HepG2 (cell line): ENCODE results near the gene AS3MT. TPM values are rescaled to one million over a fixed set of nuclear protein-coding genes. Genes with fewer than 3 reads are reported as not detected.

ENCODE experiments used
- HHEX ChIP-seq: IDR thresholded peaks from 2 replicates; pipeline ENCODE4 v1.6.1; 2016; ENCODE audit warnings: control low read depth
- KDM6A ChIP-seq: IDR thresholded peaks from 2 replicates; pipeline ENCODE4 v1.6.1; 2016; ENCODE audit warnings: low read depth
- LCORL ChIP-seq, 2 experiments: fragments of 450-650 bp in 1 of 2; sonication (generic) in 1 of 2; formaldehyde crosslinking in 1 of 2; IDR thresholded peaks; 2 replicates each; pipeline versions ENCODE4 v1.5.0 to v1.6.1; 2017 to 2020; ENCODE audit warnings: antibody characterized with exemption in 1 of 2, missing genetic modification reagents in 1 of 2
- MEIS1 ChIP-seq: sonication (generic); formaldehyde crosslinking; IDR thresholded peaks from 2 replicates; pipeline ENCODE4 v1.9.0; 2021; ENCODE audit warnings: mild to moderate bottlenecking, missing genetic modification reagents, moderate library complexity, borderline replicate concordance
- POLR2G ChIP-seq: fragments of 200-400 bp; formaldehyde crosslinking; IDR thresholded peaks from 2 replicates; pipeline ENCODE4 v1.6.1; 2018; ENCODE audit warnings: mild to moderate bottlenecking, low read depth, low read length, moderate library complexity
- RERE ChIP-seq: IDR thresholded peaks from 2 replicates; pipeline ENCODE4 v1.6.1; 2016; ENCODE audit warnings: low read depth, missing genetic modification reagents, missing compliant biosample characterization
- ZNF281 ChIP-seq: sonication (generic); formaldehyde crosslinking; IDR thresholded peaks from 2 replicates; pipeline ENCODE4 v1.4.0; 2020; ENCODE audit warnings: missing genetic modification reagents, borderline replicate concordance
- ZNF549 ChIP-seq: sonication (generic); formaldehyde crosslinking; IDR thresholded peaks from 2 replicates; pipeline ENCODE4 v1.5.0; 2020; ENCODE audit warnings: missing genetic modification reagents
- ZNF567 ChIP-seq: sonication (generic); formaldehyde crosslinking; IDR thresholded peaks from 2 replicates; pipeline ENCODE4 v1.8.1; 2023; ENCODE audit warnings: mild to moderate bottlenecking, missing genetic modification reagents, borderline replicate concordance
- polyA plus RNA-seq, 8 experiments: library from polyadenylated mRNA; depleted of rRNA in 3 of 8; stranded (reverse) in 7 of 8; unstranded in 1 of 8; fragments of >200 nt; fragmentation: Illumina TruSeq in 4 of 8; extraction: Trizol in 4 of 8; gene quantifications; 2 replicates each; pipeline versions ENCODE4 v1.2.1 to v1.2.3, GENCODE V29; 2011 to 2016; ENCODE audit warnings: low read depth in 4 of 8, missing spikeins in 1 of 8, mixed read lengths in 1 of 8; ENCODE audit not compliant: insufficient read depth in 1 of 8
- total RNA-seq, 5 experiments: library from RNA; depleted of rRNA; stranded (reverse); fragments of >200 nt; fragmentation: Illumina TruSeq; extraction: Trizol; gene quantifications; 2 replicates each; pipeline ENCODE4 v1.2.3, GENCODE V29; 2016; ENCODE audit warnings: low read depth in 1 of 5
- TF ChIP-seq, protein P1 (sequence below), 2 experiments: fragments of 450-650 bp in 1 of 2; sonication (generic) in 1 of 2; formaldehyde crosslinking in 1 of 2; IDR thresholded peaks; 2 replicates each; pipeline versions ENCODE4 v1.6.1 to v1.8.0; 2016 to 2022; ENCODE audit warnings: antibody characterized with exemption in 1 of 2, mild to moderate bottlenecking in 1 of 2, missing genetic modification reagents in 1 of 2

The AS3MT gene
- total and polyA plus RNA-seq, 2 of the 13 experiments (the other 11 are each of a cell fraction or from before 2014, with no cell fraction given), result 8.7 to 17.4 TPM

DNA sequence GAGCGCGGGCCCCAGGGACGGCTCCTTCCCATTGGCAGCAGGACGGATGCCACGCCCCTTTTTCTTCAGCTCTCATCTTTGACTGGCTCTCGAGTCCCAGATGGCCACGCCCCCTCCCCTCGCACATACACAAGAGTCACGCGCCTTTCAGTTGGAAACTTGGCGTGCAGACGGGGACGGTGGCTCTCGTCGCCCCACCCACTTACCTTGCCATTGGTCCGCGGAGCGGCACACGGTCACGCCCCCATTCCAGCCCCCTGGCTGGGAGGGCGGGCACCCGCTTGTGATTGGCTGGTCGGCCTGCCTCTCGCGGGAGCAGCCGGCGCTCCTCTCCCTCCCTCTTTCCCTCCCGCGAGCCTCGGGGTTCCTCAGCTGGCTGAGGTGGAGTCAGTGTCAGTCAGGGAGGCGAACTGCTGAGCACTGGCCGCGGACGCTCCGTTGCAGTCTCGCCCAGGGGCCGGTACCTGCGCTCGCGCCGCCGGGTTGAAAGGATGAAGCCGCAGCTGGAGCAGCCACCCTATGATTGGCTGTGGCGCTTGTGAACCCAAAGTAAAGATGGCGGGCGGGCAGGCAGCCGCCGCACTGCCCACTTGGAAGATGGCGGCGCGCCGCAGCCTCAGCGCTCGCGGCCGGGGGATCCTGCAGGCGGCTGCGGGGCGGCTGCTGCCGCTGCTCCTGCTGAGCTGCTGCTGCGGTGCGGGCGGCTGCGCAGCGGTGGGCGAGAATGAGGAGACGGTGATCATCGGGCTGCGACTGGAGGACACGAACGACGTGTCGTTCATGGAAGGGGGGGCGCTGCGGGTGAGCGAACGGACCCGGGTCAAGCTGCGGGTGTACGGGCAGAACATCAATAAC is 48.9 kb downstream of the AS3MT start, which contains the start of gene CNNM2 (continued):
- no peak for TF ChIP-seq LCORL (IDR thresholded peaks at IDR 0.05)
- TF ChIP-seq LCORL (CRISPR knock-in tag; IDR thresholded peaks at IDR 0.05), result no peak
- TF ChIP-seq ZNF567 (CRISPR knock-in tag), result 0 out of 2 replicates have a peak, but pooled peaks have one; percentile 62
- no peak; the same call in 1 of the 2 replicates for TF ChIP-seq MEIS1
- TF ChIP-seq HHEX, result no peak
- no peak for TF ChIP-seq RERE (CRISPR knock-in tag)
- TF ChIP-seq KDM6A, result no peak
- TF ChIP-seq, protein P1, sequence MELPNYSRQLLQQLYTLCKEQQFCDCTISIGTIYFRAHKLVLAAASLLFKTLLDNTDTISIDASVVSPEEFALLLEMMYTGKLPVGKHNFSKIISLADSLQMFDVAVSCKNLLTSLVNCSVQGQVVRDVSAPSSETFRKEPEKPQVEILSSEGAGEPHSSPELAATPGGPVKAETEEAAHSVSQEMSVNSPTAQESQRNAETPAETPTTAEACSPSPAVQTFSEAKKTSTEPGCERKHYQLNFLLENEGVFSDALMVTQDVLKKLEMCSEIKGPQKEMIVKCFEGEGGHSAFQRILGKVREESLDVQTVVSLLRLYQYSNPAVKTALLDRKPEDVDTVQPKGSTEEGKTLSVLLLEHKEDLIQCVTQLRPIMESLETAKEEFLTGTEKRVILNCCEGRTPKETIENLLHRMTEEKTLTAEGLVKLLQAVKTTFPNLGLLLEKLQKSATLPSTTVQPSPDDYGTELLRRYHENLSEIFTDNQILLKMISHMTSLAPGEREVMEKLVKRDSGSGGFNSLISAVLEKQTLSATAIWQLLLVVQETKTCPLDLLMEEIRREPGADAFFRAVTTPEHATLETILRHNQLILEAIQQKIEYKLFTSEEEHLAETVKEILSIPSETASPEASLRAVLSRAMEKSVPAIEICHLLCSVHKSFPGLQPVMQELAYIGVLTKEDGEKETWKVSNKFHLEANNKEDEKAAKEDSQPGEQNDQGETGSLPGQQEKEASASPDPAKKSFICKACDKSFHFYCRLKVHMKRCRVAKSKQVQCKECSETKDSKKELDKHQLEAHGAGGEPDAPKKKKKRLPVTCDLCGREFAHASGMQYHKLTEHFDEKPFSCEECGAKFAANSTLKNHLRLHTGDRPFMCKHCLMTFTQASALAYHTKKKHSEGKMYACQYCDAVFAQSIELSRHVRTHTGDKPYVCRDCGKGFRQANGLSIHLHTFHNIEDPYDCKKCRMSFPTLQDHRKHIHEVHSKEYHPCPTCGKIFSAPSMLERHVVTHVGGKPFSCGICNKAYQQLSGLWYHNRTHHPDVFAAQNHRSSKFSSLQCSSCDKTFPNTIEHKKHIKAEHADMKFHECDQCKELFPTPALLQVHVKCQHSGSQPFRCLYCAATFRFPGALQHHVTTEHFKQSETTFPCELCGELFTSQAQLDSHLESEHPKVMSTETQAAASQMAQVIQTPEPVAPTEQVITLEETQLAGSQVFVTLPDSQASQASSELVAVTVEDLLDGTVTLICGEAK (IDR thresholded peaks at IDR 0.05), result no peak
- TF ChIP-seq, protein P1 (CRISPR knock-in tag; IDR thresholded peaks at IDR 0.05), result no peak
- TF ChIP-seq ZNF281 (CRISPR knock-in tag), result no peak
- peak; percentile 77 for TF ChIP-seq POLR2G
- no peak for TF ChIP-seq ZNF549 (CRISPR knock-in tag)
